Measurements from ENCODE around the gene CCDC33.

CCDC33 gene

GRCh38 chr15:74262151-74262550 lies 26.0 kb downstream of the CCDC33 start:
- Histone ChIP-seq H3K9me3 (no peaks in the 10 kb centered on the region), H3K4me3 (ENCODE audit: low read depth in 1 of 2, low read length in 1 of 2) (no peak overlapping the region), H3K27me3 (peaks cover 8% of the 10 kb centered on the region), H3K4me1 (ENCODE audit: control insufficient read depth in 1 of 2, insufficient read depth in 1 of 2, low read depth in 1 of 2, low read length in 1 of 2) (no peaks in the 10 kb centered on the region), H3K36me3 (no peaks in the 10 kb centered on the region), H3K27ac (no peak overlapping the region)
- TF ChIP-seq, protein P1, sequence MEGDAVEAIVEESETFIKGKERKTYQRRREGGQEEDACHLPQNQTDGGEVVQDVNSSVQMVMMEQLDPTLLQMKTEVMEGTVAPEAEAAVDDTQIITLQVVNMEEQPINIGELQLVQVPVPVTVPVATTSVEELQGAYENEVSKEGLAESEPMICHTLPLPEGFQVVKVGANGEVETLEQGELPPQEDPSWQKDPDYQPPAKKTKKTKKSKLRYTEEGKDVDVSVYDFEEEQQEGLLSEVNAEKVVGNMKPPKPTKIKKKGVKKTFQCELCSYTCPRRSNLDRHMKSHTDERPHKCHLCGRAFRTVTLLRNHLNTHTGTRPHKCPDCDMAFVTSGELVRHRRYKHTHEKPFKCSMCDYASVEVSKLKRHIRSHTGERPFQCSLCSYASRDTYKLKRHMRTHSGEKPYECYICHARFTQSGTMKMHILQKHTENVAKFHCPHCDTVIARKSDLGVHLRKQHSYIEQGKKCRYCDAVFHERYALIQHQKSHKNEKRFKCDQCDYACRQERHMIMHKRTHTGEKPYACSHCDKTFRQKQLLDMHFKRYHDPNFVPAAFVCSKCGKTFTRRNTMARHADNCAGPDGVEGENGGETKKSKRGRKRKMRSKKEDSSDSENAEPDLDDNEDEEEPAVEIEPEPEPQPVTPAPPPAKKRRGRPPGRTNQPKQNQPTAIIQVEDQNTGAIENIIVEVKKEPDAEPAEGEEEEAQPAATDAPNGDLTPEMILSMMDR (IDR thresholded peaks at IDR 0.05), result no peak

- peaks cover 8% of the 10 kb centered on the region for H3K27me3 ChIP-seq
- no peak overlapping the region for H3K27ac ChIP-seq
- H3K36me3 ChIP-seq, result no peaks in the 10 kb centered on the region
- H3K4me1 ChIP-seq (ENCODE audit: control insufficient read depth in 1 of 2, insufficient read depth in 1 of 2, low read depth in 1 of 2, low read length in 1 of 2), result no peaks in the 10 kb centered on the region
- TF ChIP-seq, protein P1 (IDR thresholded peaks at IDR 0.05), result no peak
- H3K4me3 ChIP-seq (ENCODE audit: low read depth in 1 of 2, low read length in 1 of 2), result no peak overlapping the region
- no peaks in the 10 kb centered on the region for H3K9me3 ChIP-seq
Observed at GRCh38 chr15:74262625-74263024, 26.5 kb downstream of the CCDC33 start.

GRCh38 chr15:74263466-74263865 lies 27.3 kb downstream of the CCDC33 start:
- no peak overlapping the region for H3K4me3 ChIP-seq (ENCODE audit: low read depth in 1 of 2, low read length in 1 of 2)
- TF ChIP-seq, protein P1 (IDR thresholded peaks at IDR 0.05), result no peak
- no peaks in the 10 kb centered on the region for H3K9me3 ChIP-seq
- peaks cover 8% of the 10 kb centered on the region for H3K27me3 ChIP-seq
- H3K36me3 ChIP-seq, result no peaks in the 10 kb centered on the region
- no peaks in the 10 kb centered on the region for H3K4me1 ChIP-seq (ENCODE audit: control insufficient read depth in 1 of 2, insufficient read depth in 1 of 2, low read depth in 1 of 2, low read length in 1 of 2)
- H3K27ac ChIP-seq, result no peak overlapping the region

- H3K4me3 ChIP-seq (ENCODE audit: low read depth in 1 of 2, low read length in 1 of 2), result no peak overlapping the region
Observed at GRCh38 chr15:74264081-74264501, 28.0 kb downstream of the CCDC33 start.

DNA sequence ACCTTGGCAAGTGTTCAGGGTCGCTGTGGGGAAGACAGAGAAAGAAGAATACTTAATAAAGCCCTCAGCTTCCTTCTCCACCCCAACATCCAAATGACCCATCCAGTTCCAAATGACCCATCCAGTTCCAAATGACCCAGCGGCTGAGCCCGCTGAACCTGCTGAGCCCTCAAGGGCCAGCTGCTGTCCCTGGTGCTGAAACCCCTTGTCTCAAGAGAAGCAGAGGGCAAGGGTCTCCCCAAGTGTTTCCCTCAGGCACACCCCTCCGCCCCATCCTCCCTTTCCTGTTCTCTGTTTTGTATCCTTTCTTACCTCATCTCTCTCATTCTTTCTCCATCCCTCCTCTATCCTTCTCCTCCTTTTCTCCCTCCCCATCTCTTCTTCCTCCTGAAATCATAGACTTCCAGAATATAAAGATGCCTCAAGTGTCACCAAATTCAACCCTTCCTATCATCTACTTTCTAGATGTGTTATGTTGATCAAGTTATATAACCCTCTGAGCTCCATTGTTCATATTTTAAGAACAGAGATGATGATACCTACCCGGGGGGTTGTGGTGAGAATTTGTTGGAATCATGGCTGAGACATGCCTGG lies 29.0 kb downstream of the CCDC33 start:
- H3K27me3 ChIP-seq, result peaks cover 16% of the 10 kb centered on the region

More at GRCh38 chr15:74264081-74264501, 28.0 kb downstream of the CCDC33 start:
- Histone ChIP-seq H3K4me1 (ENCODE audit: control insufficient read depth in 1 of 2, insufficient read depth in 1 of 2, low read depth in 1 of 2, low read length in 1 of 2) (no peaks in the 10 kb centered on the region), H3K36me3 (no peaks in the 10 kb centered on the region), H3K27me3 (peaks cover 8% of the 10 kb centered on the region), H3K27ac (no peak overlapping the region), H3K9me3 (no peaks in the 10 kb centered on the region)
- TF ChIP-seq, protein P1 (IDR thresholded peaks at IDR 0.05), result no peak

More for the DNA sequence above, 29.0 kb downstream of the CCDC33 start:
- TF ChIP-seq, protein P1 (IDR thresholded peaks at IDR 0.05), result no peak
- H3K27ac ChIP-seq, result no peak overlapping the region
- H3K9me3 ChIP-seq, result no peaks in the 10 kb centered on the region
- no peaks in the 10 kb centered on the region for H3K4me1 ChIP-seq (ENCODE audit: control insufficient read depth in 1 of 2, insufficient read depth in 1 of 2, low read depth in 1 of 2, low read length in 1 of 2)
- H3K36me3 ChIP-seq, result no peaks in the 10 kb centered on the region
- no peak overlapping the region for H3K4me3 ChIP-seq (ENCODE audit: low read depth in 1 of 2, low read length in 1 of 2)

All from neutrophil (primary cell).